Neural cell (in vitro differentiated cells): Measurements from ENCODE around the gene RAB3GAP2.

Source experiments
- EP300 ChIP-seq: fragments of 450-650 bp; conservative IDR thresholded peaks from 2 replicates; pipeline ENCODE4 v1.6.1; 2014; ENCODE audit warnings: antibody characterized with exemption, mild to moderate bottlenecking, moderate library complexity; ENCODE audit not compliant: poor library complexity, severe bottlenecking
- EZH2 ChIP-seq: fragments of 200-600, 300-800 bp; shearing (Covaris generic), sonication (generic); IDR thresholded peaks from 2 replicates; pipeline ENCODE4 v1.6.1; 2014; ENCODE audit warnings: antibody characterized with exemption, low read length, borderline replicate concordance, mild to moderate bottlenecking; ENCODE audit not compliant: insufficient read depth, poor library complexity, severe bottlenecking
- SMC3 ChIP-seq: fragments of 450-650 bp; conservative IDR thresholded peaks from 2 replicates; pipeline ENCODE4 v1.6.1; 2014; ENCODE audit warnings: antibody characterized with exemption, mild to moderate bottlenecking, moderate library complexity; ENCODE audit not compliant: poor library complexity
- TF ChIP-seq, protein P1 (sequence below): fragments of 450-650 bp; IDR thresholded peaks from 2 replicates; pipeline ENCODE4 v1.5.1; 2014; ENCODE audit warnings: antibody characterized with exemption, mild to moderate bottlenecking, moderate library complexity; ENCODE audit not compliant: poor library complexity, severe bottlenecking

DNA sequence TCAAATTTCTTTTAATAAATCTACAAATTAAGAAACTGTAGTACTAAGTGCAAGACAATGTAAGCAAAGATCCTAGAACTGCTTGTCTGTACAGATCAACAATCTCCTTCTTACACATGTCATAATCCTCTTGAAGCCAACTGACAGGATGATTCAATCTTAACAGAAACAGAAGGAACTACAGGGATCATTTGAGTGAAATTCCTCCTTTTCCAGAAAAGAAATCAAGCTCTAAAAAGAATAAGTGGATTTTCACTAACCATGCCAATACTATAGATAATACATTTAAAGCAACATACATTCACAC is 53.2 kb downstream of the RAB3GAP2 start:
- TF ChIP-seq EZH2 (no peak), SMC3 (no peak), EP300 (no peak)
- TF ChIP-seq, protein P1, sequence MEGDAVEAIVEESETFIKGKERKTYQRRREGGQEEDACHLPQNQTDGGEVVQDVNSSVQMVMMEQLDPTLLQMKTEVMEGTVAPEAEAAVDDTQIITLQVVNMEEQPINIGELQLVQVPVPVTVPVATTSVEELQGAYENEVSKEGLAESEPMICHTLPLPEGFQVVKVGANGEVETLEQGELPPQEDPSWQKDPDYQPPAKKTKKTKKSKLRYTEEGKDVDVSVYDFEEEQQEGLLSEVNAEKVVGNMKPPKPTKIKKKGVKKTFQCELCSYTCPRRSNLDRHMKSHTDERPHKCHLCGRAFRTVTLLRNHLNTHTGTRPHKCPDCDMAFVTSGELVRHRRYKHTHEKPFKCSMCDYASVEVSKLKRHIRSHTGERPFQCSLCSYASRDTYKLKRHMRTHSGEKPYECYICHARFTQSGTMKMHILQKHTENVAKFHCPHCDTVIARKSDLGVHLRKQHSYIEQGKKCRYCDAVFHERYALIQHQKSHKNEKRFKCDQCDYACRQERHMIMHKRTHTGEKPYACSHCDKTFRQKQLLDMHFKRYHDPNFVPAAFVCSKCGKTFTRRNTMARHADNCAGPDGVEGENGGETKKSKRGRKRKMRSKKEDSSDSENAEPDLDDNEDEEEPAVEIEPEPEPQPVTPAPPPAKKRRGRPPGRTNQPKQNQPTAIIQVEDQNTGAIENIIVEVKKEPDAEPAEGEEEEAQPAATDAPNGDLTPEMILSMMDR, result no peak
